Stimulated activated CD4-positive, alpha-beta T cell treated with anti-CD3 and anti-CD28 coated beads, Interleukin-12 subunit alpha, Interleukin-12 subunit beta, amount 100 ng/mL, for 48 hours (primary cell): ENCODE measurements around the gene ARHGAP9.

Experiments used
- DNase-seq, 3 donors: peaks; one replicate each; pipeline ENCODE4 v3.0.0-alpha.2; 2020; ENCODE audit warnings: low read depth in 2 of 3, low spot score in 1 of 3

The ARHGAP9 gene

DNA sequence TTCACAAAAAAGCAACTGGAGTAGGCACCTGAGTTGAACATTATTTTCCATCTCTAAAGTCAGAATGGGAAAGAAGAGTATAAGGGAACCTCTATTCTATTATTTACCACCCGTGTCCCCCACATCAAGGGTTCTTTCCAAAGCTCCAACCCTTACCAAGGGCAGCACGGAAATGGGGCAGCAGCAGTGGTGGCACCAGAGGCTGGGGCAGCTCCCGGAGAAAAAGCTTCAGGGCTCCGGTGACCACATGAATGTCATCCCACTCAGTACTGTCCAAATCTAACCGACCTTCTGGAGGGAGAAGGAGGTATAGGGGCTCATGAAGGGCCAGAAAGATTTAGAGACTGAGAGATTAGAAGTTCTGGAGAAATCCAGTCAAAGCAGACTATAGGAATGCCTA is 5.8 kb downstream of the ARHGAP9 start:
- no peak for DNase-seq

DNA sequence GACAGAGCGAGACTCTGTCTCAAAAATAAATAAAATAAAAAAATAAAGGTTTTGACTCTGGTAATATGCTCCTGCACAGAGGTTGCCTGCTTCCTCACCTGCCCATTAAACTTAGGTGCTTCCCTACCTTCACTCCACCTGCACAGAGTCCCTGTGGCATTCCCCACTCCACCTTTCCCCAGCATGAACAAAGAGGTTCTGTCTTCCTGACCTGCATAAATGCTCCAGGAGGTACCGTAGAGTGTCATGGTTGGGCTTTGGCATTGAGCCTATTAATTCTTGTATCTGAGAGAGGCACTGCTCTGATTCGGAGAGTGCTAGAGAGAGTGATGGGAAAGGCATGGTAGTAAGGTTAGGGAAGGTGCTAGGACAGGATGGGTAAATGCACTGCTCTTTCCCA is 6.3 kb downstream of the ARHGAP9 start:
- no peak for DNase-seq

DNA sequence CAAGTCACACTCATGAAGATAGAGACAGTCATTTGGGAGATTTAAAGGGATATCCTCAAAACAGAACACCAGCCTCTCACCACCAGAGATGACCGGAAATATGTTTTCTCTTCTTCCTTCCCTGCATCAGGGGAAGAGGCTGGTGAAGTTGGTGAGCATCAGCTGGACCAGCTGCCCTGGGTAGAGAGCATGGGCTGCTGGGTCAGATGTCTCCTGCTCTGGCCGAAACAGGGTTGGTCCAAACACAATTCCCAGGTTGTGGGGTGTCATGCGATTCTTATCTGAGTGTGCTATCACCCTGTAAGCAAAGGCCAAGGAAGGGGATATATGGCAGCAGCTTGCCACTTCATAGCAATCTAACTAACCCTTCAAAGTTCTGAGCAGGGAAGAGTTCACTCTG is 7.3 kb downstream of the ARHGAP9 start:
- DNase-seq, result no peak

DNA sequence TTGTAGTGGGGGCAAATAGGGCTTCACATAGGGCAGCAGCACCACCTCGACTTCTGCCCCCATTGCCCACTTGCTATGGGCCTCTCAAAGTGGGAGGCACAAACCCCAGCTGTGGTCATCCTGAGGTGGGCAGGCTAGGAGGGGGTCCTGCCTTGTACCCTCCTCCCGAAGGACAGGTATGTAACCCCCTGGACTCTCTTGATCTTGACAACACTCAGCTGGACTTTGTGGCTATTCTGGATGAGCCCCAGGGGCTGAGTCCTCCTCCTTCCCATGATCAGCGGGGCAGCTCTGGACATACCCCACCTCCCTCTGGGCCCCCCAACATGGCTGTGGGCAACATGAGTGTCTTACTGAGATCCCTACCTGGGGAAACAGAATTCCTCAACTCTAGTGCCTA is 8.0 kb downstream of the ARHGAP9 start:
- no peak for DNase-seq

DNA sequence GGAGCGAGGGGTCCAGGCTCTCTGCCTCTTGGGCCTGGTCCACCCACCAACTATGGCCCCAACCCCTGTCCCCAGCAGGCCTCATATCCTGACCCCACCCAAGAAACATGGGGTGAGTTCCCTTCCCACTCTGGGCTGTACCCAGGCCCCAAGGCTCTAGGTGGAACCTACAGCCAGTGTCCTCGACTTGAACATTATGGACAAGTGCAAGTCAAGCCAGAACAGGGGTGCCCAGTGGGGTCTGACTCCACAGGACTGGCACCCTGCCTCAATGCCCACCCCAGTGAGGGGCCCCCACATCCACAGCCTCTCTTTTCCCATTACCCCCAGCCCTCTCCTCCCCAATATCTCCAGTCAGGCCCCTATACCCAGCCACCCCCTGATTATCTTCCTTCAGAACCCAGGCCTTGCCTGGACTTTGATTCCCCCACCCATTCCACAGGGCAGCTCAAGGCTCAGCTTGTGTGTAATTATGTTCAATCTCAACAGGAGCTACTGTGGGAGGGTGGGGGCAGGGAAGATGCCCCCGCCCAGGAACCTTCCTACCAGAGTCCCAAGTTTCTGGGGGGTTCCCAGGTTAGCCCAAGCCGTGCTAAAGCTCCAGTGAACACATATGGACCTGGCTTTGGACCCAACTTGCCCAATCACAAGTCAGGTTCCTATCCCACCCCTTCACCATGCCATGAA is 8.6 kb downstream of the ARHGAP9 start:
- DNase-seq, result no peak

DNA sequence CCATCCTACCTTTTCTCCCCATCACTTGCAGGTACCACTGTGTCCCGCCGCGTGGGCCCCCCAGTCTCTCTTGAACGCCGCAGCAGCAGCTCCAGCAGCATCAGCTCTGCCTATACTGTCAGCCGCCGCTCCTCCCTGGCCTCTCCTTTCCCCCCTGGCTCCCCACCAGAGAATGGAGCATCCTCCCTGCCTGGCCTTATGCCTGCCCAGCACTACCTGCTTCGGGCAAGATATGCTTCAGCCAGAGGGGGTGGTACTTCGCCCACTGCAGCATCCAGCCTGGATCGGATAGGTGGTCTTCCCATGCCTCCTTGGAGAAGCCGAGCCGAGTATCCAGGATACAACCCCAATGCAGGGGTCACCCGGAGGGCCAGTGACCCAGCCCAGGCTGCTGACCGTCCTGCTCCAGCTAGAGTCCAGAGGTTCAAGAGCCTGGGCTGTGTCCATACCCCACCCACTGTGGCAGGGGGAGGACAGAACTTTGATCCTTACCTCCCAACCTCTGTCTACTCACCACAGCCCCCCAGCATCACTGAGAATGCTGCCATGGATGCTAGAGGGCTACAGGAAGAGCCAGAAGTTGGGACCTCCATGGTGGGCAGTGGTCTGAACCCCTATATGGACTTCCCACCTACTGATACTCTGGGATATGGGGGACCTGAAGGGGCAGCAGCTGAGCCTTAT is 9.2 kb downstream of the ARHGAP9 start:
- no peak for DNase-seq

DNA sequence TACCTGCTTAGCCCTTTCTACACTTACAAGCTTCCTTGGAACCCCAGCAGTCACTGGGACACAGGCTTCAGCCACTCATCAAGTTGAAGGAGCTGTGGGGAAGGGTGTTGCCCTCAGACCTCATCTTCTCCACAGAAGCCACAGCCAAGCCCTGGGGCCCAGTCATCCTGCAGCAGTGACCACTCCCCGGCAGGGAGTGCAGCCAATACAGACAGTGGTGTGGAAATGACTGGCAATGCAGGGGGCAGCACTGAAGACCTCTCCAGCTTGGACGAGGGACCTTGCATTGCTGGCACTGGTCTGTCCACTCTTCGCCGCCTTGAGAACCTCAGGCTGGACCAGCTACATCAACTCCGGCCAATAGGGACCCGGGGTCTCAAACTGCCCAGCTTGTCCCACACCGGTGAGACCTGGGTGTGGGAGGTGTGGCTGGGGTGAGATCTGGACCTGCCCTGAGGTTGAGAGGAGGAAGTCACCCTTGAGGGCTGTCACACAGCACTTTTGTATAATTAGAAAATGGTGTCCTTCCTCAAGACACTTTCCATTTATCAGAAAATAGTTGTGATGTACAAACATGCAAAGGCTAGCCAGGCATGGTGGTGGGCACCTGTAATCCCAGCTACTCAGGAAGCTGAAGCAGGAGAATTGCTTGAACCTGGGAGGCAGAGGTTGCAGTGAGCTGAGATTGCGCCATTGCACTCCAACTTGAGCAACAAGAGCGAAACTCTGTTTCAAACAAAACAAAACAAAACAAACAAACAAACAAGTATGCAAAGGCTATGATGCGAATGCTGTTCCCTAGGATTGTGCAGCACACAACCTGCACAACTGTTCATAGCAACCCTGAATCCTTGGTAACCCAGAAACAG is 10.1 kb downstream of the ARHGAP9 start:
- no peak for DNase-seq

DNA sequence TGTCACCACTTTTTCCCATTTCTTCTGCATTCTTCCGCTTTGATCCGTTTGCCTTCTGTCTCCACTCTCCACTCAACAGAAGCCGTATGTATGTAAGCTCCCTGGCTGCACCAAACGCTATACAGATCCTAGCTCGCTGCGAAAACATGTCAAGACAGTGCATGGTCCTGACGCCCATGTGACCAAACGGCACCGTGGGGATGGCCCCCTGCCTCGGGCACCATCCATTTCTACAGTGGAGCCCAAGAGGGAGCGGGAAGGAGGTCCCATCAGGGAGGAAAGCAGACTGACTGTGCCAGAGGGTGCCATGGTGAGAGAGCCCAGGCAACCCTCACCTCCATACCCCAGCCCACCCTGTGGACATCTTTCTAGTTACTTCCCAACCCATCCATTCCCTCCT is 11.8 kb downstream of the ARHGAP9 start:
- no peak for DNase-seq

DNA sequence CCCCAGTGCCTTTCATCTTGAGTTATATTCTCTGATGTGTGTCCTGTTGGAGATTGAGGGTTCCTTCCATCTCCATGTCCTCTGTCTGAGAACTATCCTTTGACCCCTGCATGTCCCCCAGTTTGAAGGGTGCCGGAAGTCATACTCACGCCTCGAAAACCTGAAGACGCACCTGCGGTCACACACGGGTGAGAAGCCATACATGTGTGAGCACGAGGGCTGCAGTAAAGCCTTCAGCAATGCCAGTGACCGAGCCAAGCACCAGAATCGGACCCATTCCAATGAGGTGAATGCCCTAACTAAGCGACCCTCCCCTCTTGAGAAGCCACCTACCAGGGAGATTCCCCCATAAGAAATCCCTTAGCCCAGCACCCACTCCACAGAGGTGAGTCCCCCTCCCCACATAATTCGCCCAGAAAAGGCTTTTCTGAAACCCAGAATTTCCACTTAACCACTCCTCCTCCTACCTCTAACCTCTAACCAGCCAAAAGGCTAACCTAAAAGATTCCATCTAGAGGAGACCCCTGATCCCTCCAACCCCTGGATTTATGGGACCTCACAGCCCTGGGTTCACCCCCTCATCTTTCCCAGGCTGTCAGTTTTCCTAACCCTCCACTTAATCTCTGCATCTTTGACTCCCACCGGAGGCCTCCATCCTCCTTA is 12.3 kb downstream of the ARHGAP9 start:
- DNase-seq, result no peak

DNA sequence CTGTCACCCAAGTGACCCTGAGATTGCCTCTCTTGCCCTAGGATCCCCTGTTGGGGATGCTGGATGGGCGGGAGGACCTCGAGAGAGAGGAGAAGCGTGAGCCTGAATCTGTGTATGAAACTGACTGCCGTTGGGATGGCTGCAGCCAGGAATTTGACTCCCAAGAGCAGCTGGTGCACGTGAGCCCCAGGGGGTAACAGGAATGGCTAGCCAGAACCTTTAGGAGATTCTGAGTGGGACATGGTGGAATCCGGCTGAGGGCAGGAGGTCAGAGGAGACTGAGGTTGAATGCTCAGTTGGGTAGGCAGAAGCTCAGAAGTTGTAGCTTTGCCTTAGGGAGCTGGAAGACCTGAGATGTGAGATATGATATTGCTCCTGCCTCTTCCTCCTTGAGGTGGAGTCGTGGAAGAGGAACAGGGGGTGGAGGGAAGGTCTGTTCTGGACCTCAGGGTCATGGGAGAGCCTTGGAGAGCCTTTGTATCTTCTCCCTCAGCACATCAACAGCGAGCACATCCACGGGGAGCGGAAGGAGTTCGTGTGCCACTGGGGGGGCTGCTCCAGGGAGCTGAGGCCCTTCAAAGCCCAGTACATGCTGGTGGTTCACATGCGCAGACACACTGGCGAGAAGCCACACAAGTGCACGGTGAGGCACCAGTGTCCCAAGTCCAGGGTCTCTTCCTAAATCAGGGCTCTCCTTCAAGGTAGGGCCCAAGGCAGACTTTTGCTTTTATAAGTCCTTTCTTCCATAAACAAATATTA is 13.7 kb downstream of the ARHGAP9 start:
- DNase-seq, result no peak

DNA sequence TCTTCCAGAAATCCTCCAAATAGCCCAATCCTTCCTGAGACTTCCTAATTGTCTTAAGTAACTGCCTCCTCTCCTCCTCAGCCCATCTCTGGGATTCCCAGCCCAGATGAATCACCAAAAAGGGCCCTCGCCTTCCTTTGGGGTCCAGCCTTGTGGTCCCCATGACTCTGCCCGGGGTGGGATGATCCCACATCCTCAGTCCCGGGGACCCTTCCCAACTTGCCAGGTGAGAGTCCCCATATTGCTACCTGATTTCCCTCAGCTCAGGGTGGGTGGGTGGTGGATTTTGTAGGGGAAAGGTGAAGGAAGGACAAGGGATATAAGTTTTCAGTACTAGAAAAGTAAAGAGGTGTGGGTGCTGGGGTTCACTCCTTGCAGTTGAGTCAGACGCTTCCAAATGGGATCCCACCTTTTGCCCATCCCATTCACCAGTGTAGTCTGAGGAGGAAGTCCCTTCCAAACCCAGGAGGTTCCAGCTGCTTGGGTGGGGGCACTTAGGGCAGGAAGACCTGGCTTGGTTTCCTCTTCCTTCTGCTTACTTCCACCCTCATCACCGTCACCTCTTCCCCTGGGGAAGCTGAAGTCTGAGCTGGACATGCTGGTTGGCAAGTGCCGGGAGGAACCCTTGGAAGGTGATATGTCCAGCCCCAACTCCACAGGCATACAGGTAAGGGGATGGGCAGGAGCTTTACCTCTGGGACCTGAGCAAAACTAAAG is 14.5 kb downstream of the ARHGAP9 start:
- no peak for DNase-seq

DNA sequence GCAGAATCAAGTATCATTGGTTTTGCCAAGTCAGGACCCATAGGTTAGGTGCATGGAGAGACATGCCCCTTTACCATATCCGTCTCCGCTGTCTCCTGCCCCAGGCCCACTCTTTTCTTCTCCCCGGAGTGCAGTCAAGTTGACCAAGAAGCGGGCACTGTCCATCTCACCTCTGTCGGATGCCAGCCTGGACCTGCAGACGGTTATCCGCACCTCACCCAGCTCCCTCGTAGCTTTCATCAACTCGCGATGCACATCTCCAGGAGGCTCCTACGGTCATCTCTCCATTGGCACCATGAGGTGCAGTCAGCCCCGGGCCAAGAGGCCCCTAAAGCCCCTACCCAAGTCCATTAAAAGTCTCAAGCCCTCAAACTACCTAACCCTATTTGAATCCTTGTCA is 15.1 kb downstream of the ARHGAP9 start:
- DNase-seq, result no peak

DNA sequence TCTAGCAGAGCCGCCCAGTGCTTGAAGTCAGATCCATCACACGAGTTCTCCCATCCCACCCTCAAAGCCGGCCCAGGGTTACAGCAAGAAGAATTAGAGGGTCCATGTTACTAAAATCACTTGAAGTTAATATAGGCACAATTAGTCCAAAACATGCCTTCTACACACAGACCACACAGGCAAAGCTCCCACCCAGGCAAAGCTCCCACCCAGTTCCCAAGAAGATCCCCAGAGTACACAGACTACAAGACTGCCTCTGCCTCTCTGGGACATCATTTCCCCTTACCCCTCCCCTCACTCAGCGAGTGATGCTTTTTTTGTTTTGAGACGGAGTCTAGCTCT is 16.8 kb downstream of the ARHGAP9 start:
- no peak for DNase-seq

DNA sequence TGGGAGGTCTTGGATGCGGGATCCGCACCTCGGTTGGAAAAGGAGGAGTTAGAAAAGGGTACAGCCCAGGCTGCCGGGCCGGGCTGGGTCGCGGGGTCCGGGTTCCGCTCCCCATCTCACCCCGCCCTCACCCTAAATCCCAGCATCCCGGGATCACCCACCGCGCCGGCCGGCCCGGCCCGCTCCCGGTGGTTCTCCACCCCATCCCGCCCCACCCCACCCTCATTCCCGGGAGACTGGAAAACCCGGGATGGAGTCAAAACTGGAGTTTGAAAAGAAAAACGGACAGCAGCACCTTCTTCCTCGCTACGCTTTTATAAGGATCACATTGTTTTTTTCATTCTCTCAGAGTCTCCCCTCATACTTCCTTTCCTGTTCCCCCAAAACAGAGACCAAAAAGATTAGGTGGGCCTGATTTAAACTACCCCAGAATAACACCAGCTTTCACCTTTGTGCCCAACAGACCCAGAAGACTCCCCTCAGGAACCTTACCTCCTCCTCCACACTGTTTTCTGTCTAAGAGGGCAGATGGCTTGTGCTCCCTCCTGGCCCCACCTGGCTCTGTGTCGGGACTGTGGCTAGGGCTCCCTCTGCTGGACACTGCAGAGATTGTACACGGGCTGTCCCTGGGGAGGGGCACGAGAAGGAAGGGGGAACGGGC is 17.3 kb downstream of the ARHGAP9 start:
- DNase-seq, result peak; percentile 85 to 90 (median 88)

DNA sequence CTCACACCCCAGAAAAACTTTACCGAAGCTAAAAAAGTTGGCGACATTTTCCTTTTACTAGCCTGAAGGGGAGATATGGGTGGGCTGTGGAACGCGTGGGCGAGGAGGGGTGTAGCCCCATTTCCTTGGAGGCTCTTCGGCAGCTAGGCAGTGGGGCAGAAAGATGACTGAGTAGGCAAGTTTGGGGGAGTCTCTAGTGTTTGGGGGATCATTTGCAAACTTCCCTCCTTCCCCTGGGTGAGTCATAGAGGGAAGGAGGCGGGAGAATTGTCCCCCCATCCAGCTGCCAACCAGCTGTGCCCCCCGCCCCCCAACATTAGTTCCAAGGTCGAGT is 17.8 kb downstream of the ARHGAP9 start:
- DNase-seq, result no peak

DNA sequence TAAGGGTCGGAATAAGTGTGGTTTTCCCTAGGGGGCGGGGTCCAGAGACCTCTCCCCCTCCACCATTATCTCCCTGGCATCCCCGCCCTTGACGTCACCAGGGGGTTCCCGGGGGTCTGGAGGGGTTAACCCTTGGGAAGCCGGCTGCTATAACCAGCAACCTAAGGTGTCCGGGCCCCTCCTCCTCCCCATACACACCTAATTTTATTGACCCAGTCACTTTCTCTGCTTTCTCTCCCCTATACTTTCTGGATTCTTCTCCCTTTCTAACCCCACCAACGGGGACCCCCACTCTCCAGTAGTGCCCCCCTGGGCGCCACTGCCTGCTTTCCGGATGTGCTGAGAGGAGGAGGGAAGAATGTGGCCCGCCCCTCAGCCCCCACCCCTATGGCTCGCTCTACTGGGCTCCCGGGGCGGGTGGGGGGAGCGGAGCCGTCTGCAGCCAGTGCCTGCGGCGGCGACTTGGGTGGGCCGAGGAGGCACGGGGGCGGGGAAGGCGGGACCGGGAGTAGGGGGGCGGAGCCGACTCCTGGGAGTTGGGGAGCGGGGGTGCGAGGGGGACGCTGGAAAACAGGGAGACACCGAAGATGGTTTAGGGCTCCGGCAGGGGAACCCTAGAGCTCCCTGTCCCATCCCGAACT is 18.3 kb downstream of the ARHGAP9 start:
- no peak for DNase-seq

DNA sequence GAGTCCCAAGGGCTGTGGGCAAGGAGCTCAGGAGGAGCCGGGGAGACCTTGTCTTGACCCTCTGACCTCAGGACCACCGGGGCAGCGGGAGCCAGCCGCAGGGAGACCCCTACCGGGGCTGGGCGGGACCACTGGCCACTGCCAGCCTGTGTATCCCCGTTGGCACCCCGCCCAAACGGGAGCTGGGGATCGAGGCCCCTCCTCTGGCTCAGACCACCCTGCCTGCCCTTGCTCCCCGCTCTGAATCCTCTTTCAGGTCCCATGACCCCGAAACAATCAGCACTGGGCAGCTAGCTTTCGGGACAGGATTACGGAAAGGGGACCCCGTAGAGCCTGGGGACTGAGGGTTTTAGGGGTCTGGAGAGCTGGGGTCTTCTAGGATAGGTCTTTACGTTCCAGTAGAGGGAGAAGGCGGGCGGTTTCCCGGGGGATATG is 18.8 kb downstream of the ARHGAP9 start:
- no peak for DNase-seq

DNA sequence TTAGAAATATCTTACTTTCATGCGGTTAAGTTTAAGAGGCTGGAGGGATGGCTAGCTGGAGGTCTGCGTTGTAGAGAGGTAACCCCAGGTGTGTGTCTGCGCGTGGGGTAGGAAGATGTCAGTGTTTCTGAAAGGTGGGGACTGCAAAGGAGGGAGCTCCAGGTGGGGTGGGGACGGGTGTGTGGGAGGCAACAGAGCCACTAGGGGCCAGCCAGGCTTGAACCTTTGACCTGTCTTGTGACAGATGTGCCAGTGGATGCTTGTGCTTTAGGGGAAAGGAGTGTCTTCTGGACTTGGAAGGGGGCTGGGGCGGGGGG is 19.2 kb downstream of the ARHGAP9 start:
- no peak for DNase-seq

DNA sequence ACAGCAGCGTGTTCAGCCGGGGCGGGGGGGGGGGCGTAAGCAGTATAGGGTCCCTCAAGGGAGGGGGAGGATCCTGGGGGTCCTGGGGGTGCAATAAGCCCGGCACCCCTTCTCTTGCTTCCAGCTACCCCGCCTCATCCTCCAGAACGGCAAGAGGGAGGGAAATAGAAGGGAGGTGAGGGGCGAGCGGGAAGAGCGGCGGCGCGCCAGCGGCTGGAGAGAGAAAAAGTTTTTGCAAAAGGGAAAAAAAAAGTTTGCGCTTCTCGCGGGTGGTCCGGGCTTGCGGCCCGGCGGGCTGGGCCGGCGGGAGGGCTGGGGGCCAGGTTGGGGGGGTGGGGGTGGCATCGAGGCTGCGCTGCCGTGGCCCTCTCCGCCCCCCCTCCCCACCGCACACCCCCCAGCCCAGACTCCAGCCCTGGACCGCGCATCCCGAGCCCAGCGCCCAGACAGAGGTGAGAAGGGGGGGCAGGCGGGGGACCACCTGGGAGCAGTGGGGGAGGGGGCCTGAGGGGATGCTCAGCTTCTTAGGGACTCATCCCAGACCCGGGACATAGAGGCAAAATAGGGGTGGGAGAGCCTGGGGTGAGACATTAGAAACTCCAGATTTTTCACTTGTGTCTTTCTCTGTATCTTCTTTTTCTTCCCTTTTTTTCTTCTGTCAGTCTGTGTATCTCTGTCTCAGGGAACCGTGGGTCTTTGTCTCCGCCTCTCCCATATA is 19.8 kb downstream of the ARHGAP9 start, which contains the start of gene GLI1:
Gene GLI1 (plus strand): TSS at position 36 of the 718 bp plus-strand sequence. CDS start 3,907 bp downstream, outside the sequence.
- no peak for DNase-seq
